ENCODE measurements around the gene PTH2R. TPM values are rescaled to one million over a fixed set of nuclear protein-coding genes. Genes with fewer than 3 reads are reported as not detected.

PTH2R gene
- total RNA-seq, 2 donors from 2014 or later: 0.37 TPM; not detected in 1

GRCh38 chr2:208454861-208455260, 48.3 kb downstream of the PTH2R start:
- Histone ChIP-seq H3K9me3 (ENCODE audit: control insufficient read depth, low read length) (no peaks in the 10 kb centered on the region), H3K27ac (ENCODE audit: low read depth, low read length) (no peak overlapping the region), H3K9ac (ENCODE audit: extremely low read depth, low read length, poor library complexity, severe bottlenecking) (no peak overlapping the region), H3K36me3 (ENCODE audit: control insufficient read depth, insufficient read depth, low read length) (no peaks in the 10 kb centered on the region), H3K27me3 (ENCODE audit: control insufficient read depth, insufficient read depth, low read length, poor library complexity, severe bottlenecking) (no peaks in the 10 kb centered on the region), H3K4me1 (ENCODE audit: control insufficient read depth, insufficient read depth, low read length) (peaks cover 2% of the 10 kb centered on the region), H3K4me3 (ENCODE audit: low read length) (no peak overlapping the region)
- no peaks in the 10 kb centered on the region for H3K9me3 Mint-ChIP-seq
- no peak overlapping the region for H3K4me3 Mint-ChIP-seq
- H3K27me3 Mint-ChIP-seq (ENCODE audit: insufficient read depth): no peaks in the 10 kb centered on the region
- H3K36me3 Mint-ChIP-seq (ENCODE audit: low read depth): no peaks in the 10 kb centered on the region
- no peak for DNase-seq
- no peak overlapping the region for H3K27ac Mint-ChIP-seq
- TF ChIP-seq CTCF (conservative IDR thresholded peaks at IDR 0.05): no peak
- H3K4me1 Mint-ChIP-seq: no peaks in the 10 kb centered on the region

GRCh38 chr2:208463721-208464120, 57.1 kb downstream of the PTH2R start:
- H3K27me3 ChIP-seq (ENCODE audit: control insufficient read depth, insufficient read depth, low read length, poor library complexity, severe bottlenecking): no peaks in the 10 kb centered on the region
- no peaks in the 10 kb centered on the region for H3K4me1 ChIP-seq (ENCODE audit: control insufficient read depth, insufficient read depth, low read length)
- H3K27ac Mint-ChIP-seq: no peak overlapping the region
- no peak for TF ChIP-seq CTCF (conservative IDR thresholded peaks at IDR 0.05)
- H3K4me1 Mint-ChIP-seq: peaks cover 8% of the 10 kb centered on the region
- DNase-seq: no peak
- H3K9ac ChIP-seq (ENCODE audit: extremely low read depth, low read length, poor library complexity, severe bottlenecking): no peak overlapping the region
- no peak overlapping the region for H3K4me3 ChIP-seq (ENCODE audit: low read length)
- no peaks in the 10 kb centered on the region for H3K9me3 Mint-ChIP-seq
- H3K9me3 ChIP-seq (ENCODE audit: control insufficient read depth, low read length): no peaks in the 10 kb centered on the region
- H3K27me3 Mint-ChIP-seq (ENCODE audit: insufficient read depth): peaks cover 3% of the 10 kb centered on the region
- no peak overlapping the region for H3K27ac ChIP-seq (ENCODE audit: low read depth, low read length)
- 64% methylated on average over 3 of the region's 3 CpGs; no CpG with 5 or more reads in 1 of the 2 experiments for WGBS, 2 experiments (ENCODE audit: insufficient coverage in 1 of 2, insufficient read length in 1 of 2)
- no peaks in the 10 kb centered on the region for H3K36me3 ChIP-seq (ENCODE audit: control insufficient read depth, insufficient read depth, low read length)
- no peaks in the 10 kb centered on the region for H3K36me3 Mint-ChIP-seq (ENCODE audit: low read depth)
- no peak overlapping the region for H3K4me3 Mint-ChIP-seq

- DNase-seq: peak; percentile 79
- Histone ChIP-seq H3K4me3 (ENCODE audit: low read length) (no peak overlapping the region), H3K9ac (ENCODE audit: extremely low read depth, low read length, poor library complexity, severe bottlenecking) (no peak overlapping the region), H3K9me3 (ENCODE audit: control insufficient read depth, low read length) (no peaks in the 10 kb centered on the region), H3K27ac (ENCODE audit: low read depth, low read length) (no peak overlapping the region), H3K36me3 (ENCODE audit: control insufficient read depth, insufficient read depth, low read length) (no peaks in the 10 kb centered on the region), H3K4me1 (ENCODE audit: control insufficient read depth, insufficient read depth, low read length) (no peaks in the 10 kb centered on the region), H3K27me3 (ENCODE audit: control insufficient read depth, insufficient read depth, low read length, poor library complexity, severe bottlenecking) (no peaks in the 10 kb centered on the region)
- H3K4me1 Mint-ChIP-seq: peaks cover 8% of the 10 kb centered on the region
- no peak for TF ChIP-seq CTCF (conservative IDR thresholded peaks at IDR 0.05)
- WGBS, 2 experiments (ENCODE audit: insufficient coverage in 1 of 2, insufficient read length in 1 of 2): 80 to 86% methylated on average over 1 to 8 of the region's 8 CpGs
- no peak overlapping the region for H3K27ac Mint-ChIP-seq
- no peaks in the 10 kb centered on the region for H3K36me3 Mint-ChIP-seq (ENCODE audit: low read depth)
- H3K4me3 Mint-ChIP-seq: no peak overlapping the region
- no peaks in the 10 kb centered on the region for H3K9me3 Mint-ChIP-seq
- H3K27me3 Mint-ChIP-seq (ENCODE audit: insufficient read depth): peaks cover 5% of the 10 kb centered on the region
These were observed 57.6 kb downstream of the PTH2R start for GRCh38 chr2:208464205-208464604.

All from endodermal cell (in vitro differentiated cells).